K562 (cell line): ENCODE measurements around the gene CHPF. TPM values are rescaled to one million over a fixed set of nuclear protein-coding genes. Genes with fewer than 3 reads are reported as not detected.

Source experiments
- CHD1 ChIP-seq: fragments of 200-600 bp; sonication (generic); IDR thresholded peaks from one replicate; pipeline ENCODE4 v1.6.1; 2012; ENCODE audit warnings: mild to moderate bottlenecking, moderate library complexity, low read length, inconsistent platforms
- ELF4 ChIP-seq: fragments of 450-650 bp; formaldehyde crosslinking; IDR thresholded peaks from 2 replicates; pipeline ENCODE4 v1.4.0; 2022; ENCODE audit warnings: missing genetic modification characterization
- GTF2A2 ChIP-seq: IDR thresholded peaks from 2 replicates; pipeline ENCODE4 v1.6.1; 2016; ENCODE audit warnings: mild to moderate bottlenecking, missing genetic modification characterization, missing compliant biosample characterization
- HMG20A ChIP-seq: fragments of 450-650 bp; formaldehyde crosslinking; conservative IDR thresholded peaks from 2 replicates; pipeline ENCODE4 v1.4.0; 2020; ENCODE audit warnings: mild to moderate bottlenecking, mixed read lengths
- HMGN3 ChIP-seq: IDR thresholded peaks from 2 replicates; pipeline ENCODE4 v1.6.1; 2011; ENCODE audit warnings: borderline replicate concordance, low read depth, mild to moderate bottlenecking, mixed read lengths, low read length; ENCODE audit not compliant: insufficient read length; ENCODE audit errors: extremely low read depth
- ID3 ChIP-seq, 2 experiments: fragments of 250-450 bp in 1 of 2; fragments of 450-650 bp in 1 of 2; sonication (Bioruptor Pico) in 1 of 2; IDR thresholded peaks; 2 replicates each; pipeline versions ENCODE4 v1.6.1 to v1.8.0; 2016 to 2021; ENCODE audit warnings: mild to moderate bottlenecking in 2 of 2, moderate library complexity in 2 of 2, missing compliant biosample characterization in 1 of 2, missing genetic modification characterization in 1 of 2
- L3MBTL2 ChIP-seq: fragments of 450-650 bp; IDR thresholded peaks from 2 replicates; pipeline ENCODE4 v1.6.1; 2016; ENCODE audit warnings: mild to moderate bottlenecking, moderate library complexity
- MAFF ChIP-seq: IDR thresholded peaks from 2 replicates; pipeline ENCODE4 v1.6.1; 2012; ENCODE audit warnings: low read length, improper control_type of control experiment
- MTA3 ChIP-seq: fragments of 450-650 bp; formaldehyde crosslinking; IDR thresholded peaks from 2 replicates; pipeline ENCODE4 v1.6.1; 2017; ENCODE audit warnings: mild to moderate bottlenecking, borderline replicate concordance
- OTX1 ChIP-seq: fragments of 450-650 bp; formaldehyde crosslinking; IDR thresholded peaks from 2 replicates; pipeline ENCODE4 v1.4.0; 2022; ENCODE audit warnings: mild to moderate bottlenecking
- PHF20 ChIP-seq: fragments of 450-650 bp; IDR thresholded peaks from 2 replicates; pipeline ENCODE4 v1.6.1; 2018; ENCODE audit not compliant: partially characterized antibody
- SRSF7 ChIP-seq: fragments of 200-400 bp; formaldehyde crosslinking; optimal IDR thresholded peaks from 2 replicates; pipeline ENCODE3; 2017; ENCODE audit warnings: mild to moderate bottlenecking, low read depth, low read length
- ZFP36 ChIP-seq: fragments of 150-350 bp; IDR thresholded peaks from 2 replicates; pipeline ENCODE4 v1.6.1; 2018; ENCODE audit warnings: low read length, low read depth; ENCODE audit not compliant: partially characterized antibody
- ZNF584 ChIP-seq: fragments of 200-800 bp; sonication (Bioruptor generic); IDR thresholded peaks from 2 replicates; pipeline ENCODE4 v1.6.1; 2016; ENCODE audit warnings: low read depth, mild to moderate bottlenecking, missing genetic modification characterization, missing compliant biosample characterization
- ZNF77 ChIP-seq: fragments of 250-450 bp; sonication (Bioruptor Pico); IDR thresholded peaks from 2 replicates; pipeline ENCODE4 v1.5.0; 2020
- polyA plus RNA-seq, 8 experiments: library from polyadenylated mRNA; depleted of rRNA in 4 of 8; stranded (reverse) in 5 of 8; unstranded in 3 of 8; fragments of >200 nt; fragmentation: Nextera tagmentation in 2 of 8; fragmentation: Illumina TruSeq in 1 of 8; extraction: Ambion mirVana in 2 of 8; extraction: Trizol in 1 of 8; gene quantifications; 2 replicates each; pipeline versions ENCODE4 v1.2.1 to v1.2.3, GENCODE V29; 2011 to 2014; ENCODE audit warnings: inconsistent platforms in 1 of 8, missing spikeins in 1 of 8
- total RNA-seq, 7 experiments: library from RNA; depleted of rRNA in 6 of 7; stranded (reverse); fragments of >200 nt in 6 of 7; fragmentation: Illumina TruSeq in 2 of 7; extraction: Trizol in 2 of 7; gene quantifications; 2 replicates each; pipeline versions ENCODE4 v1.2.1 to v1.2.3, GENCODE V29; 2011 to 2021; ENCODE audit warnings: low replicate concordance in 1 of 7
- TF ChIP-seq, protein P1 (sequence below): sonication (generic); formaldehyde crosslinking; IDR thresholded peaks from 2 replicates; pipeline ENCODE4 v1.8.1; 2022; ENCODE audit warnings: missing genetic modification reagents
- TF ChIP-seq, protein P2 (sequence below), 2 experiments: fragments of 450-650 bp; formaldehyde crosslinking in 1 of 2; IDR thresholded peaks; 2 replicates each; pipeline versions ENCODE4 v1.4.0 to v1.6.1; 2014 to 2020; ENCODE audit warnings: mild to moderate bottlenecking in 2 of 2, borderline replicate concordance in 1 of 2, low read depth in 1 of 2

The CHPF gene
- total and polyA plus RNA-seq, 9 of the 15 experiments (the other 6 are each of a cell fraction or from before 2014, with no cell fraction given): 0.15 to 57.2 (median 7.9) TPM

DNA sequence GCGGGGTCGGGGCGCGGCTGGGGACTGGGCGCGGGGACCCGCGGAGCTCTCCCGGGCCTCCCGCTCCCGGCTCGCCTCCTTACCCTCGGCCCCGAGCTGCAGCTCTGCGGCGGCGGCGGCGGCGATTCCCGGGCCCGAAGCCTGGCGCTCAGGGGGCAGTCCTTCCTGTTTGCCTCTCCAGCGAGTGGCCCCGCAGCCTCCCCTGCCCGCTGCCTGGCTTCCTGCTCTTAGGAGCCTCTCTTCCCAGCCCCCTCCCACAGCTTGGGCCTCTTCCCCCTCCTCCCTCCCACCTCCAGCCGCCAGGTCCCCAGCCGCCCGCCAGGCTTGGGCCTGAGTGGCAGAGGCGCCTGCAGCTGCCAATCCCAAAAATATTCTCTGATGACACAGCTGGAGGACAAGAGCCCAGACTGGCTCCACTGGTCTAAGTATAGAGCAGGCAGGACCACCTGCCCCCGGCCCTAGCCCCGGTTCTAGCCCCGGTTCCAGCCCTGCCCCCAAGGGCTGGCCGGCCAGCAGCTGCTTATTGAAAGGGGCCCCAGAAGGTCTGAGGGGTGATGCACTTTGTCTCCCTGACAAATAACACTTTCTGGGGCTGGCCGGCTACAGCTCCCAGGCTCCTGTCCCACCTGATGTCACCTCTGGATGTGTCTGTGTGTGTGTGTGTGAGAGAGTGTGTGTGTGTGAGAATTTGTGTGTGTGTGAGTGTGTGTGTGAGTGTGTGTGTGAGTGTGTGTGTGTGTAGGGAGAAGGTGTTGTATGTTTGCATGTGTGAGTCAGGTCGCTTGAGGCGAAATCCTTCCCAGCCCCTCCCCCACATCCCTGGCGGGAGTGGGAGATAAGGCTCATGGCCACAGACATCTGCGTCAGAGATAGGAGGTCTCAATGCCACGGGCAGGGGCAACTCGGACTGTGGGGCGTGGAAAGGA lies 28.0 kb upstream of the CHPF start, which contains the start of gene OBSL1 (continued):
- TF ChIP-seq, protein P1, sequence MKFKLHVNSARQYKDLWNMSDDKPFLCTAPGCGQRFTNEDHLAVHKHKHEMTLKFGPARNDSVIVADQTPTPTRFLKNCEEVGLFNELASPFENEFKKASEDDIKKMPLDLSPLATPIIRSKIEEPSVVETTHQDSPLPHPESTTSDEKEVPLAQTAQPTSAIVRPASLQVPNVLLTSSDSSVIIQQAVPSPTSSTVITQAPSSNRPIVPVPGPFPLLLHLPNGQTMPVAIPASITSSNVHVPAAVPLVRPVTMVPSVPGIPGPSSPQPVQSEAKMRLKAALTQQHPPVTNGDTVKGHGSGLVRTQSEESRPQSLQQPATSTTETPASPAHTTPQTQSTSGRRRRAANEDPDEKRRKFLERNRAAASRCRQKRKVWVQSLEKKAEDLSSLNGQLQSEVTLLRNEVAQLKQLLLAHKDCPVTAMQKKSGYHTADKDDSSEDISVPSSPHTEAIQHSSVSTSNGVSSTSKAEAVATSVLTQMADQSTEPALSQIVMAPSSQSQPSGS (CRISPR knock-in tag): no peak
- TF ChIP-seq ZFP36: no peak
- TF ChIP-seq MTA3: peak; percentile 72
- no peak for TF ChIP-seq MAFF
- no peak for TF ChIP-seq OTX1 (CRISPR knock-in tag)
- TF ChIP-seq SRSF7: no peak
- TF ChIP-seq GTF2A2 (tag): no peak
- TF ChIP-seq PHF20: peak; percentile 71
- TF ChIP-seq, protein P2, sequence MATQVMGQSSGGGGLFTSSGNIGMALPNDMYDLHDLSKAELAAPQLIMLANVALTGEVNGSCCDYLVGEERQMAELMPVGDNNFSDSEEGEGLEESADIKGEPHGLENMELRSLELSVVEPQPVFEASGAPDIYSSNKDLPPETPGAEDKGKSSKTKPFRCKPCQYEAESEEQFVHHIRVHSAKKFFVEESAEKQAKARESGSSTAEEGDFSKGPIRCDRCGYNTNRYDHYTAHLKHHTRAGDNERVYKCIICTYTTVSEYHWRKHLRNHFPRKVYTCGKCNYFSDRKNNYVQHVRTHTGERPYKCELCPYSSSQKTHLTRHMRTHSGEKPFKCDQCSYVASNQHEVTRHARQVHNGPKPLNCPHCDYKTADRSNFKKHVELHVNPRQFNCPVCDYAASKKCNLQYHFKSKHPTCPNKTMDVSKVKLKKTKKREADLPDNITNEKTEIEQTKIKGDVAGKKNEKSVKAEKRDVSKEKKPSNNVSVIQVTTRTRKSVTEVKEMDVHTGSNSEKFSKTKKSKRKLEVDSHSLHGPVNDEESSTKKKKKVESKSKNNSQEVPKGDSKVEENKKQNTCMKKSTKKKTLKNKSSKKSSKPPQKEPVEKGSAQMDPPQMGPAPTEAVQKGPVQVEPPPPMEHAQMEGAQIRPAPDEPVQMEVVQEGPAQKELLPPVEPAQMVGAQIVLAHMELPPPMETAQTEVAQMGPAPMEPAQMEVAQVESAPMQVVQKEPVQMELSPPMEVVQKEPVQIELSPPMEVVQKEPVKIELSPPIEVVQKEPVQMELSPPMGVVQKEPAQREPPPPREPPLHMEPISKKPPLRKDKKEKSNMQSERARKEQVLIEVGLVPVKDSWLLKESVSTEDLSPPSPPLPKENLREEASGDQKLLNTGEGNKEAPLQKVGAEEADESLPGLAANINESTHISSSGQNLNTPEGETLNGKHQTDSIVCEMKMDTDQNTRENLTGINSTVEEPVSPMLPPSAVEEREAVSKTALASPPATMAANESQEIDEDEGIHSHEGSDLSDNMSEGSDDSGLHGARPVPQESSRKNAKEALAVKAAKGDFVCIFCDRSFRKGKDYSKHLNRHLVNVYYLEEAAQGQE (IDR thresholded peaks at IDR 0.05; ENCODE audit: borderline replicate concordance): no peak; the same call in 1 of the 2 replicates
- TF ChIP-seq, protein P2 (CRISPR knock-in tag; IDR thresholded peaks at IDR 0.05; ENCODE audit: low read depth): no peak
- no peak for TF ChIP-seq ELF4 (CRISPR knock-in tag)
- no peak for TF ChIP-seq ZNF77 (CRISPR knock-in tag)
- TF ChIP-seq ID3 (CRISPR knock-in tag; IDR thresholded peaks at IDR 0.05): no peak
- no peak for TF ChIP-seq ID3 (tag; IDR thresholded peaks at IDR 0.05)
- TF ChIP-seq HMG20A (CRISPR knock-in tag): no peak
- peak; percentile 50; the same call in 1 of the 2 replicates for TF ChIP-seq L3MBTL2
- 0 out of 2 replicates have a peak, but pooled peaks have one; percentile 39 for TF ChIP-seq ZNF584
- TF ChIP-seq CHD1: no peak
- TF ChIP-seq HMGN3: peak; percentile 68
